IMR-90 (cell line): ENCODE measurements around the gene TIGD2. TPM values are rescaled to one million over a fixed set of nuclear protein-coding genes. Genes with fewer than 3 reads are reported as not detected.

Experiments
- ATAC-seq: fragments of 200-7000 bp; cut with Tn5 transposase; 2 replicates; pipeline ENCODE4 v1.9.1; 2020; ENCODE audit warnings: low read depth, mild to moderate bottlenecking, moderate library complexity
- BruUV-seq: library from RNA; stranded (reverse); fragments of 400-500 nt; replicated peaks from 2 replicates; lab custom pipeline; 2021; lab: Mats Ljungman, UMichigan
- CTCF ChIA-PET: fragments of 300-600 bp; formaldehyde crosslinking; extraction: SDS; loops from one replicate; lab custom pipeline; 2021; ENCODE audit warnings: antibody characterized with exemption; lab: Yijun Ruan, JAX
- POLR2A ChIA-PET: fragments of 300-600 bp; sonication (Branson Sonifier 250); formaldehyde crosslinking; loops from one replicate; lab custom pipeline; 2022; ENCODE audit warnings: antibody characterized with exemption; ENCODE audit not compliant: unreplicated experiment; lab: Charles Lee
- DNase-seq: peaks from one replicate; pipeline ENCODE4 v3.0.0; 2013
- H2AFZ ChIP-seq: replicated peaks from 2 replicates; pipeline ENCODE3; 2013; ENCODE audit warnings: low read length, mild to moderate bottlenecking; ENCODE audit not compliant: poor library complexity
- H2AK5ac ChIP-seq: 2 replicates; pipeline ENCODE4 v1.6.1; 2013; ENCODE audit warnings: low read depth, low read length, inconsistent platforms
- H2AK9ac ChIP-seq: replicated peaks from 2 replicates; pipeline ENCODE3; 2013; ENCODE audit warnings: mild to moderate bottlenecking, low read depth, low read length, moderate library complexity; ENCODE audit not compliant: poor library complexity
- H2BK120ac ChIP-seq: 2 replicates; pipeline ENCODE4 v1.6.1; 2013; ENCODE audit warnings: low read depth, low read length, inconsistent platforms
- H2BK15ac ChIP-seq: 3 replicates; pipeline ENCODE4 v1.6.1; 2013; ENCODE audit warnings: low read depth, low read length, inconsistent platforms
- H2BK20ac ChIP-seq: 2 replicates; pipeline ENCODE4 v1.6.1; 2013; ENCODE audit warnings: low read depth, mild to moderate bottlenecking, inconsistent platforms, low read length, moderate library complexity
- H2BK5ac ChIP-seq: 2 replicates; pipeline ENCODE4 v1.6.1; 2013; ENCODE audit warnings: mild to moderate bottlenecking, low read depth, low read length, inconsistent platforms; ENCODE audit not compliant: poor library complexity, severe bottlenecking
- H3K14ac ChIP-seq: replicated peaks from 2 replicates; pipeline ENCODE4 v1.6.1; 2013; ENCODE audit warnings: low read depth, low read length, inconsistent platforms
- H3K18ac ChIP-seq: 2 replicates; pipeline ENCODE4 v1.6.1; 2013; ENCODE audit warnings: low read depth, low read length, control low read depth
- H3K23ac ChIP-seq: 2 replicates; pipeline ENCODE4 v1.6.1; 2013; ENCODE audit warnings: low read depth, low read length, inconsistent platforms
- H3K27ac ChIP-seq: 2 replicates; pipeline ENCODE4 v1.5.1; 2013; ENCODE audit warnings: mild to moderate bottlenecking, control low read depth, low read length; ENCODE audit not compliant: insufficient read depth
- H3K27me3 ChIP-seq: 2 replicates; pipeline ENCODE4 v1.6.1; 2013; ENCODE audit warnings: low read length; ENCODE audit not compliant: control insufficient read depth, insufficient read depth
- H3K36me3 ChIP-seq: 2 replicates; pipeline ENCODE4 v1.6.1; 2013; ENCODE audit warnings: low read length, mixed read lengths; ENCODE audit not compliant: control insufficient read depth, insufficient read depth
- H3K4ac ChIP-seq: 2 replicates; pipeline ENCODE4 v1.6.1; 2013; ENCODE audit warnings: low read depth, low read length, inconsistent platforms
- H3K4me1 ChIP-seq: 2 replicates; pipeline ENCODE4 v1.6.1; 2013; ENCODE audit warnings: low read length, mixed read lengths; ENCODE audit not compliant: control insufficient read depth, insufficient read depth
- H3K4me2 ChIP-seq: 2 replicates; pipeline ENCODE4 v1.6.1; 2013; ENCODE audit warnings: low read depth, mild to moderate bottlenecking, control low read depth, low read length, moderate library complexity
- H3K4me3 ChIP-seq: 2 replicates; pipeline ENCODE4 v1.5.1; 2013; ENCODE audit warnings: low read depth, mild to moderate bottlenecking, control low read depth, low read length, moderate library complexity; ENCODE audit not compliant: insufficient read depth
- H3K56ac ChIP-seq: 2 replicates; pipeline ENCODE4 v1.6.1; 2013; ENCODE audit warnings: low read length, inconsistent platforms; ENCODE audit not compliant: insufficient read depth; ENCODE audit errors: extremely low read depth
- H3K79me1 ChIP-seq, 2 experiments: 2 replicates each; pipeline ENCODE4 v1.6.1; 2013; ENCODE audit warnings: low read length in 2 of 2, inconsistent platforms in 1 of 2, low read depth in 1 of 2
- H3K9ac ChIP-seq: 2 replicates; pipeline ENCODE4 v1.6.1; 2013; ENCODE audit warnings: low read depth, low read length, control low read depth
- H3K9me1 ChIP-seq: 2 replicates; pipeline ENCODE4 v1.6.1; 2013; ENCODE audit warnings: low read length, inconsistent platforms; ENCODE audit not compliant: insufficient read depth
- H3K9me3 ChIP-seq: 2 replicates; pipeline ENCODE4 v1.6.1; 2013; ENCODE audit warnings: low read length; ENCODE audit not compliant: control insufficient read depth, insufficient read depth
- H4K20me1 ChIP-seq: 2 replicates; pipeline ENCODE4 v1.6.1; 2013; ENCODE audit warnings: low read length, inconsistent platforms; ENCODE audit not compliant: insufficient read depth
- H4K5ac ChIP-seq: 2 replicates; pipeline ENCODE4 v1.6.1; 2013; ENCODE audit warnings: mild to moderate bottlenecking, low read depth, low read length, control low read depth
- H4K8ac ChIP-seq, 2 experiments: 2 replicates each; pipeline ENCODE4 v1.6.1; 2013; ENCODE audit warnings: low read depth in 2 of 2, low read length in 2 of 2, control low read depth in 1 of 2, inconsistent platforms in 1 of 2
- H4K91ac ChIP-seq: 2 replicates; pipeline ENCODE4 v1.6.1; 2013; ENCODE audit warnings: low read depth, low read length, inconsistent platforms; ENCODE audit not compliant: insufficient read depth
- POLR2A ChIP-seq: IDR thresholded peaks from 2 replicates; pipeline ENCODE4 v1.6.1; 2012; ENCODE audit warnings: mild to moderate bottlenecking, low read depth, low read length
- RAD21 ChIP-seq: IDR thresholded peaks from 2 replicates; pipeline ENCODE4 v1.6.1; 2012; ENCODE audit warnings: low read length, improper control_type of control experiment
- RFX5 ChIP-seq: IDR thresholded peaks from 2 replicates; pipeline ENCODE4 v1.8.0; 2012; ENCODE audit warnings: low read depth, mild to moderate bottlenecking, low read length, moderate library complexity
- SMC3 ChIP-seq: fragments of 150-350 bp; IDR thresholded peaks from 2 replicates; pipeline ENCODE4 v1.6.1; 2016; ENCODE audit warnings: low read depth, mild to moderate bottlenecking, antibody characterized with exemption, low read length, moderate library complexity
- WGBS, 2 experiments: methylation state at CpG; one replicate each; pipeline versions ENCODE4 v1.1.5 to v1.1.7; 2013; ENCODE audit warnings: missing lambda C conversion rate in 2 of 2; ENCODE audit not compliant: insufficient read length in 1 of 2; ENCODE audit errors: extremely low coverage in 2 of 2; 5-methylcytosine and 5-hydroxymethylcytosine counted together
- dilution Hi-C: fragments of 300-500 bp; cut with HindIII; formaldehyde crosslinking; loops from one replicate; pipeline ENCODE4 v1.14.3; 2018; ENCODE audit warnings: low sequenced_read_pairs; ENCODE audit not compliant: unreplicated experiment
- in situ Hi-C: fragments of 300-500 bp; cut with MboI; formaldehyde crosslinking; loops from 3 replicates; pipeline ENCODE4 v1.14.3; 2019; ENCODE audit warnings: low sequenced_read_pairs, inconsistent platforms, mixed read lengths
- intact Hi-C: fragments of 100-400 bp; cut with micrococcal nuclease; formaldehyde crosslinking; loops from 2 replicates; pipeline ENCODE4 v1.10.0; 2022
- polyA plus RNA-seq, 3 experiments: library from polyadenylated mRNA; depleted of rRNA; stranded (reverse); fragments of >200 nt; gene quantifications; 2 replicates each; pipeline ENCODE4 v1.2.3, GENCODE V29; 2012; ENCODE audit warnings: low replicate concordance in 1 of 3
- total RNA-seq: library from RNA; depleted of rRNA; stranded (reverse); fragments of >200 nt; gene quantifications from 2 replicates; pipeline ENCODE4 v1.2.3, GENCODE V29; 2012
- TF ChIP-seq, protein P1 (sequence below): conservative IDR thresholded peaks from 2 replicates; pipeline ENCODE4 v1.5.1; 2012; ENCODE audit warnings: mild to moderate bottlenecking, low read depth, low read length, improper control_type of control experiment

TIGD2 gene
- total and polyA plus RNA-seq, 2 of the 4 experiments (the other 2 are of a cell fraction): 5.6 to 12.4 TPM

DNA sequence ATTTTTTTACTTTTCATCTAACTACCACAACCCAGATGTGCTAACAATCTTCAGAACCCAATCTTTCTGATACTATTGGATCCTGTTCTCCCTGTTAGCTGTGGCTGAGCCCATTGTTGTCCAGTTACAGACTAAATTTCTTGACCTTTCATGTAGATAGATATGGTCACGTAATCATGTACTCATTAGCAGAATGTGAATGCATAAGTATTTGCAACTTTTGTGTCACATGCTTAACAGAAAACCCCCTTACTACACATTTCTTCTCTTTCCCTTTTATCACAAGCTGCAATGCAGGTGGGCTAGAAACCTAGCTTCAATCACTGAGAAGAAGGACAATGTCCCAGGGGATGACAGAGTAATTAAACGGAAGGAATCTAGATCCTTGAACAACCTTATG lies 41.3 kb upstream of the TIGD2 start:
- ChIA-PET POLR2A (no interaction called here), CTCF (no interaction called here)
- in situ Hi-C loops: no loop called here
- no peak overlapping the region for H3K56ac ChIP-seq
- H3K27ac ChIP-seq: no peak overlapping the region
- TF ChIP-seq RFX5 (no peak), SMC3 (no peak), RAD21 (no peak), POLR2A (no peak)
- TF ChIP-seq, protein P1, sequence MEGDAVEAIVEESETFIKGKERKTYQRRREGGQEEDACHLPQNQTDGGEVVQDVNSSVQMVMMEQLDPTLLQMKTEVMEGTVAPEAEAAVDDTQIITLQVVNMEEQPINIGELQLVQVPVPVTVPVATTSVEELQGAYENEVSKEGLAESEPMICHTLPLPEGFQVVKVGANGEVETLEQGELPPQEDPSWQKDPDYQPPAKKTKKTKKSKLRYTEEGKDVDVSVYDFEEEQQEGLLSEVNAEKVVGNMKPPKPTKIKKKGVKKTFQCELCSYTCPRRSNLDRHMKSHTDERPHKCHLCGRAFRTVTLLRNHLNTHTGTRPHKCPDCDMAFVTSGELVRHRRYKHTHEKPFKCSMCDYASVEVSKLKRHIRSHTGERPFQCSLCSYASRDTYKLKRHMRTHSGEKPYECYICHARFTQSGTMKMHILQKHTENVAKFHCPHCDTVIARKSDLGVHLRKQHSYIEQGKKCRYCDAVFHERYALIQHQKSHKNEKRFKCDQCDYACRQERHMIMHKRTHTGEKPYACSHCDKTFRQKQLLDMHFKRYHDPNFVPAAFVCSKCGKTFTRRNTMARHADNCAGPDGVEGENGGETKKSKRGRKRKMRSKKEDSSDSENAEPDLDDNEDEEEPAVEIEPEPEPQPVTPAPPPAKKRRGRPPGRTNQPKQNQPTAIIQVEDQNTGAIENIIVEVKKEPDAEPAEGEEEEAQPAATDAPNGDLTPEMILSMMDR: no peak
- no peaks in the 10 kb centered on the region for H3K79me1 ChIP-seq
- no TSS peak for BruUV-seq
- dilution Hi-C loops: no loop called here
- H4K91ac ChIP-seq: no peak overlapping the region
- no peaks in the 10 kb centered on the region for H3K4me1 ChIP-seq
- H2AFZ ChIP-seq: no peak overlapping the region
- no peak overlapping the region for H3K4me3 ChIP-seq
- peaks cover 11% of the 10 kb centered on the region for H3K27me3 ChIP-seq
- no peak overlapping the region for H2AK5ac ChIP-seq
- no peak overlapping the region for H3K18ac ChIP-seq
- H2AK9ac ChIP-seq: no peak overlapping the region
- no peak overlapping the region for H2BK20ac ChIP-seq
- no peak overlapping the region for H3K14ac ChIP-seq
- H4K5ac ChIP-seq: no peak overlapping the region
- intact Hi-C loops: no loop called here
- no peaks in the 10 kb centered on the region for H3K36me3 ChIP-seq
- H3K9me1 ChIP-seq: no peaks in the 10 kb centered on the region
- H3K9me3 ChIP-seq: no peaks in the 10 kb centered on the region
- ATAC-seq (no peak), DNase-seq (no peak)
- WGBS, 2 experiments: no CpG with 5 or more reads among the region's 2 CpGs
- no peak overlapping the region for H3K4me2 ChIP-seq
- no peak overlapping the region for H2BK120ac ChIP-seq
- H4K20me1 ChIP-seq: no peaks in the 10 kb centered on the region
- no peak overlapping the region for H3K4ac ChIP-seq
- H3K23ac ChIP-seq: no peak overlapping the region
- no peak overlapping the region for H4K8ac ChIP-seq
- H2BK15ac ChIP-seq: no peak overlapping the region
- H3K9ac ChIP-seq: no peak overlapping the region
- H2BK5ac ChIP-seq: no peak overlapping the region
